ENCODE data around the gene SERINC3.
A peak's percentile ranks its signal among the peaks of the same experiment; 100 is the strongest.
"Not testable (repeated sequence)": the region's sequence is repeated elsewhere in the genome, so short reads cannot be mapped to it uniquely, and the experiment has no call there.

SERINC3 gene

DNA sequence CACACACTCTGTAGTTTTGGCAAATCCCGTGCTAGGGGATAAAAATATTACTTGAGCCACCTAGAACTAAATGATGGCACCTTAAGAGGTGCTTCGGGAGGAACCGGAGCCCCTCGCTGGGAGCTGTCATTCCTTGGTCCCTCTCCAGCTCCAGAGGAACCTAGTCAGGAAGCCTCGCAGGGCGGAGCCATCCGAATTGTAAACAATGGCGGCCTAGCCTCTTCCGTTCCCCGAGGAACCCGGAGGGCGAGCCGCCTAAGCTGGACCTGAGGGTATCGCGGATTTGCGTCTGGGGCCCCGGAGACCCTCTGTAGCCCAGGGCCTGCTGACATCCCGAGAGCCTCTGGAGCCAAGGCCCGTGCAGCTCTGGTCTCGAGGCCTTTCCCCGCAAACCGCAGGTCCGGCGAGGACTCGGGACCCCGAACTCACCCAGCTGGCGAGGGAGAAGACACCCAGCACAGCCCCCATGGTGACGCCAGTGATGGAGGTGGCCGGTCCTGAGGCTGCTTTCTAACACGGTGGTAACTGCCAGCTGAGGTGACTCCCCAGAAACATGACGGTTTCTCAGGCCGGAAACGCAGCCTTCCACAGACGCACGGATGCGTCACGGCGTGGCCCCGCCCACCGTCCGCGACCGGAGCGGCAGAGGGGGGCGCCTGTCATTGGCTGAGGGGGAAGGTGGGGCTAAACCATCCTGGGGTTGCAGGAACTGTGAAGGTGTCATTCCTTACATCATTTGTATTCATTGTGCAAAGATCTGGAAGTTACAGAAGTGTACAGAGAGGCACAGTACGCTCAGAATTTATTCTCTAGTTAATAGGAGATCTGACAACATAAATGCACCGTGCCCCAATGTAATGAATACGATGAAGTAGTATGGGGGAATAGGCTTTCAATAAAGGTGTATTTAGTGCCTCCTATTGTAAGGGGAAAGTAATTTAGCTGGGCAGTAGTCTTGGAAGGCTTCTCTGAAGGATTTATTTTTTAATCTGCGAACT lies at the start of gene SERINC3:
Gene SERINC3, minus strand, starts transcription at position 587 of the 998 bp plus-strand sequence. Its CDS starts 119 bp downstream, at position 468.
- peak; percentile 94 for DNase-seq (ENCODE audit: low spot score)

DNA sequence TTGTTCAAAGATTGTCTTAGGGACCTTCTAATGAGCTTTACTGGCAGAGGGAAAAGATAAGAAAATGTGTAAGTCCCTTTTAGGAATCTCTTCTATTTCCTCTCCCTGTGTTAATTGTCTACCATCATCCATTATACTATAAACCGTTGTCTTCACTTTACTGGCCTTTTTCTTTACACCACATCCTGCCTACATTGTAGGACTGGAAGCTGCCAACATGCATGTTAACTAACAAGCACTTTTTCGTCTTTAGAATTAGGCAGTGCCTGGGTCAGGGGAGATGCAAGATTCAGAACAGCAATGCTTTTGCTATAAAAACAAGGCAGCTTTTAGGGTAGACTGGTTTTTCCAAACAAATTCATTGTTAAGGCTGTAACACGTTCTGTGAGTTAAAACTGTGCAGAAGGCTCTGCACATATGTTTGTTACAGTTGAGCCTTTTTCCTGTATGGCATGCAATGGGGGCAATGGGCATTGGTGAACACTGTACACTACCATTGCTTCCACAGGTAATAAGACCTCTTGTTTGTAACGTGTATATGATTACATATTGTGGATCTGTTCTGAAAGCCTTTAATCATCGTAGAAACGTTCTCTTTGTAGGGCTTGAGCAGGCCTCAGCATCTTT lies 49.6 kb upstream of the SERINC3 start:
- DNase-seq (ENCODE audit: low spot score): no peak

DNA sequence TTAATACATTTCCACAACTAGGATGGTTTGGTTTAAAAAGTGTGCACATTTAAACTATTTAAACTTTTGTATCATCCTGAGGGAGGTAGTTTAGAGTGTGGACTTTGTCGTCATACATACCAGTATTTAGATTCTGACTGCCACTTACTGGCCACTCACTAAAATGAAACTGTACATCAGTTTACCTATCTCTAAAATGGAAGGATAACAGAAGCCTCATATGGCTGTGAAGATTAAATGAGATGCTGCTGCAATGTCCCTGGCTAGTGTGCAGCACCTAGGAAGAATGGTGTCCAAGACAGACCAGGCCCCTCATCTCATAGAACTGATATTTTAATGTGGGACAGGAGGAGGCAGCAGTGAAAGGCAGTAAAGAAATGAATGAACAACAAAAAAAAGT lies 48.5 kb upstream of the SERINC3 start:
- no peak for DNase-seq (ENCODE audit: low spot score)

DNA sequence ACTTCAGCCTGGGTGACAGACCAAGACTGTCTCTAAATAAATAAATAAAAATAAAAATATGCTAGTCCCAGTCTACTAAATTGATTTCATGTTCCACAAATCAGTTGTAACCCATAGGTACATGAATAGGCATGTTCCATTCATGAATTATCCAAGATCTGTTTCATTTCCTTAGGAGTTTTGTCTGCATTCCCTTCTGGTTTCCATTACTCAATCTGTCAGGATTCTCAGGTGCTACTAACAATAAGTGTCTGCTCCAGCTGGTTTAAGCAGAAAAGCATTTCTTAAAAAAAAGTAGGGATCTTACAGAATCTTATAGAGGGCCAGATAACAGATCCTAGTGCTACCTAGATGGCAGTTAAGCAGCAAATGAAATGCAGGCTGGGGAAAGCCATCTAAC lies 44.9 kb upstream of the SERINC3 start:
- no peak for DNase-seq (ENCODE audit: low spot score)

DNA sequence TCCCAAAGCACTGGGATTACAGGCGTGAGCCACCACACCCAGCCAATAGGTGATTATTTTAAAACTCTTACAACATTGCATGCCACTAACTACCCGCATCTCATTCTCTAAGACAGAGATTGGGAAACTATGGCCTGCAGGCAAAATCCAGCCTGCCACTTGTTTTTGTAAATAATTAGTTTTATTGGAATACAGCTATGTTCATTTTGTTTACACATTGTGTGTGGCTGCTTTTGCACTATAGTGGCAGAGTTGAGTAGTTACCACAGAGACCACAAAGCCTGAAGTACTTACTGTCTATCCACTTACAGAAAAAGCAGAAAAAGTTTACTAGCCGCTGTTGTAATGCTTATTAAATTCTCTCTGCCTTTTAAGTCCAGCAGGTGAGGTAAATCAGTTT lies 44.1 kb upstream of the SERINC3 start:
- no peak for DNase-seq (ENCODE audit: low spot score)

DNA sequence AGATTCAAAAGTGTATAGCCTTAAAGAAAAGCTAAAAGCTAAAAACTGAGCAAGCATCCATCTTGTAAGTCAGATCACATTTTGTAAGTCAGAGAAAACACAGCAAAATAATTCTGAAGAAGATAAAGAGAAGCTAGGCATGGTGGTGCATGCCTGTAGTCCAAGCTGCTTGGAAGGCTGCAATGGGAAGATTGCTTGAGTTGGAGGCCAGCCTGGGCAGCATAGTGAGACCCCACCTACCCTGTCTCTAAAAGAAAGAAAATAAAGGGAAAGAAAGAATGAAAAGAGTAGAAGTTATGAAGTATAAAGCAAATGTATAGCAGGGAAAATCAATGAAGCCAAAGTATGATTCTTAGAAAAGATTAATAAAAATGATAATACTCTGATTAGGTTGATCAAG lies 40.0 kb upstream of the SERINC3 start:
- no peak for DNase-seq (ENCODE audit: low spot score)

DNA sequence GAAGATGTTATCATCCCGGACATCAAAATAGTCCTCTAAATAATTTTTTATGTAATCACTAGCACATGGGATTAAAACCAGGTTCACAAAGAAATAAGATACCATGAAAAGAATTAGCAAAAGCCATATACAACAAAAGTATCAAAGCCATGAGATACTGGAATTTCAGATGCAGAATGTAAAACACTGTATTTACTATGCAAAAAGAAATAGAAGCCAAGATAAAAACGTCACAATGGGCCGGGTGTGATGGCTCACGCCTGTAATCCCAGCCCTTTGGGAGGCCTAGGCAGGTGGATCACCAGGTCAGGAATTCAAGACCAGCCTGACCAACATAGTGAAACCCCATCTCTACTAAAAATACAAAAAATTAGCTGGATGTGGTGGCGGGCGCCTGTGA lies 38.9 kb upstream of the SERINC3 start:
- not testable (repeated sequence) for DNase-seq (ENCODE audit: low spot score)

DNA sequence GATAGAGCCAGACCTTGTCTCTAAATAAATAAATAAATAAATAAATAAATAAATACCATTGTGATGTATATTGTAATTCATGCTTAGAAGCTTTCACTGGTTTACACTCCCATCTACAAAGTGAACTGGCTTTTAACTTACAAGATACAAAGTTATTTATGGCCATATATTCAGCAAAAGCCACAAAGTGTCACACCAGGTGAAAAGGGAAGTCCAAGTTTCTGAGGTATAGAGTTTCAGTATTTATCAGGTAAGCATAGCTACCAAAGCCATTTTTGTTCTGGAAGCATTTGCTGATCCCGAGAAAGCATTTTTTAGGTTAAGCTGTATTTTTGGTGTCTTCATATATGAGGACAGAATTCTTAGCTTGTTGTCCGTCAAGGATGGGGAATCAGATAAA lies 38.4 kb upstream of the SERINC3 start:
- DNase-seq (ENCODE audit: low spot score): no peak

DNA sequence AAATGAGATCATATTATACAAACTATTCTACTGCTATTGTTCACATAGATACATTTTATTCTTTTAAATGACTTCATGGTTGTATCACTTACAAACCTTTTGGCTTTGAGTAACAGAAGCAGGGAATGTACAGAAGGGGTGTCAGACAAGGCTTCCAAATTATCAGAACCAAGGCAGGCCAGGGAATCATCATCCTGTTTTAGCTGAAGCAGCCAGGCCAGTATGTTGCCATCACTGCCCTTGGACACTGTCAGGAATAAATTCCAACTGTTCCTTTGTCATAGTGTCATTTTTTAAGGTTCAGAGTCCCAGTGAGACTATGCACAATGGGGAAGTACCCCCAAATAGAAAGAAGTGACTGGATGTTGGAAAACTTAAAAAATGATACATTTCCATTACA lies 37.4 kb upstream of the SERINC3 start:
- no peak for DNase-seq (ENCODE audit: low spot score)

DNA sequence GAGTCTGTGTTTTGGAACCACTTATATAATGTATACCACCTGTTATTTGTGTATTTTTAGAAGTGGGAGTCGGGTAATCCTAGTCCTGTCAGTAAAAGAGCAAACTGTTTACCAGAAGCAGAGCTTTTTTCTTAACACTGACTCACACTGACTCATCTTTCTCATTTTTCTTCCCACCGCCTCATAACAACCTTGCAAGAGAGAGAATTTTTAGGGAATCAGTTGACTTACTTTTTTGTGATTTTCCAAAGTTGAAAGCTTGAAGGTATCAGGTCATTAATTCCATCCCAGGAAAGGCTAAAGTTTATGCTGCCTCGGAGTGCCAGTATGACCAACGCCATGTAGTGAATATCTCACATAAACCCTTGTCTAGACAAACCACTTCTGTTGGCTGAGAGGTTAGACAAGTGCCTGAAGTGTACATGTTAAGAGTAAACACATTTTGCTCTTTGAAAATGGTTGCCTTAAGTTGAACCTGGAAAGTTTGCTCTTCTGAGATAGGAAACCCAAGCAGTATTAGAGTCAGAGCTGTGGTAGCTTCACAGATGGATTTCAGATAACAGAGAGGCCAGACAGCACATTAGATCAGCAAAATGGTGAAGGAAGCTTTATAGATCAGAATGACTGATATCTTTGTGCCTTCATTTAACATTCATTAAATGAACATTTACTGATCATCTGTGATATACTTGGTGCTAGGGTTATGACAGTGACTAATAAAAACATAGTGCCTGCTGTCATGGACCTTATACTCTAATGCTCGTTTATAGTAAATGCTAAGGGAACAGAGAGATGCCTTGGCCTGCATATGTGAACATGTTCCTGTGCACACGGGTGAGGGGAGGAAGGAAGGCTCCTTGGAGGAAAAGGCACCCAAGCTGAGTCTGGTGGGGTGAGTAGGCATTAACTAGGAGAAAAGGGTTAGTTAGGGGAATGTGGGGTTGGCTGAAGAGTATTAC lies 31.4 kb upstream of the SERINC3 start:
- DNase-seq (ENCODE audit: low spot score): no peak

DNA sequence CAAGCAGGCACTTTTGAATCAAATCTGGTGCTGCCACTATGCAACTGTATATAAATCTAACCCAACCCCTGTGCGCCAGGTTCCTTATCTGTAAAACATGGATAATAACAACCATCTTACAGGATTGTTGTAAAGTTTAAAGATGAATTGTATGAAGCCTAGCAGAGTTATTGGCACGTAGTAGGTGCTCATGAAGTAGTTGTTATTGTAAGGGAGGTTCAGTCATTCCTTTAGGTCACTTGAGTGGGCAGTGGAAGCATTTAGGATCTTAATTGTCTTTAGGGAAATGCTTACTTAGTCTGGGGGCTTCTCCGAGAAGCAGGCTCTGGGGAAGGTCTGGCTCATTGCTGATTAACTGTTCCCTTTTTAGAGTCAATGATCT lies 30.7 kb upstream of the SERINC3 start:
- no peak for DNase-seq (ENCODE audit: low spot score)

DNA sequence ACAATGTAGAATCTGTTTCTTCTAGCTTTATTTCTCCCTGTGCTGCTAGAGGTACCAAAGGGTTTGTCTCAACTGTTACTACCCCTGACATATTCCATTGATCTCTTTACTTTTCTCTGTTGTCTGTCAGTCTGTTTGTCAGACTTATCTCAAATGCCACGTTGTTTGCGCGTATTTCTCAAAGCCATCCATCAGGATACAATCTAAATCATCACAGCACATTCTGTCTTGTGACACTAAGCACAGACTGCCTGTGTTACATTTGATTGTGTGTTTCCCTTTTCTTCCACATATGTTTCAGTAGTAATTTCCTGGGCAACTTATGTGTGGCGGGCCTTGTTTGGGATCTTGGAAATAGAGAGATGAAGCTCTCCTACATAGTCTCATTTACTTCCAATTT lies 30.2 kb upstream of the SERINC3 start:
- no peak for DNase-seq (ENCODE audit: low spot score)

DNA sequence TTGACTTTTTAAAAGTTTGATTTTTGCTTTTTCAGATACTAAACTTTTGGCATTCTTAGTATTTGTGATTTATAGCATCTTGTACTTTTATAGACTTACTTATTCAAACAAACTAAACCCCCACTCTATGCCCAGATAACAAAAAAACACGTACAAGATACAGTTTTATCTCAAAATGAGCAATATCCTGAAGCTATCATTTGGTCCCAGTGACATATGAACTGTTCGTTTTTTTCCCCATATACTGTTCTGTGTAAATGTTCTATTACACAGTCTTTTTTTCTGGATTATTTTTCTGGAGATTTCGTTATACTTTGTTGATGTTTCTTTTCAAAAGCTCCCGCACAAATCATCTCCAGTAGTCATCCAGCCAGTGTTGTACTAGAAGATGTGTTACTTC lies 27.3 kb upstream of the SERINC3 start:
- DNase-seq (ENCODE audit: low spot score): no peak

DNA sequence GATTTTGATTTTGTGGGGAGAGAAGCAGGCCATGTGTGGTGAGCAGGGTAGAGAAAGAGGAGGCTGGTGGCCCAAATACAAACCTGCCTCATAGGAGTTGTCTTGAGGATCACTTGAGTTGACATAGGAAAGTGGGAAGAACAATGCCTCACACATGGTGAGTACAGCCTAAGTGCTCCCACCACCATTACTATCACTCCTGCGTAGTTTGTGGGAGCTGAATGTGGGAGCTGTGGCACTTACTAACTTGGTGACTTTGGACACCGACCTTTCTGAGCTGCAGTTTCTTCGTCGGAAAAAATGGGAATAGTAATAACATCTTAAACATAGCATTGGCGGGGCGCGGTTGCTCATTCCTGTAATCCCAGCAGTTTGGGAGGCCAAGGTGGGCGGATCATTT lies 25.5 kb upstream of the SERINC3 start:
- no peak for DNase-seq (ENCODE audit: low spot score)

DNA sequence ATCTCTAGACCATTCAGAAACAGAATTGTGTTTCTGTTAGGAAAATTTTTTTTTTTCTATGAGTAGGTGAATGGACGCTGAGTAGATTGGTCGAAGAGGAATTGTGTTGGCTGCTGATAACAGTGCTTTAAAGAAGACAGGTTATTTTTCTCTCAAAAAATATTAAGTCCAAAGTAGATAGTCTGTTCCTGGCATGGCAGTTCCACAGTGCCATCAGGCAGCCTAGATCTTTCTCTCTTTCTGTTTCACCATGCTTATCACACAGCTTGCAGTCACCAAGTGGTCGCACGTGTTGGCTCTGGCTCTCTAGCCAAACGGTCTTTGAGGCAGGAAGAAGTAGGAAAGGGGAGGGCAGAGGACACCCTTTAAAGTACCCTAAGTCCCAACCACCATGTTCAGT lies 22.4 kb upstream of the SERINC3 start:
- DNase-seq (ENCODE audit: low spot score): no peak

DNA sequence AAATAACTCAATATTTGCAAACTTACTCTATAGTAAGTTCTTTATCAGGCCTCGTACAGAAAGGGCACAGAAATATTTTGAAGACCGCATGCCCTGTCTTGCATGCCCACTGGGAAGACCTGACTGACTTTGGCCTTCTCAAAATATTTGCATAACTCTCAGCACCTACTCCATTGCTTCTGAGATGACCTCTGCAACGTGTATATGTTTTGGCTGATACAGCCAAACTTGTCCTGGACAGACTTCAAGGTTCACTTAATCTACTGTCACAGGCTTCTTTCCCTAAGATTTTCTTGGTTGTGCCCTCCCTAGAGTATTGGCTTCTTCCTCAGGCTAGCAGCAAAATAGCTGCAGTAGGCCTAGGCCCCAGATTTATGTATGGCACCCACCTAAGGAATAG lies 21.5 kb upstream of the SERINC3 start:
- no peak for DNase-seq (ENCODE audit: low spot score)

DNA sequence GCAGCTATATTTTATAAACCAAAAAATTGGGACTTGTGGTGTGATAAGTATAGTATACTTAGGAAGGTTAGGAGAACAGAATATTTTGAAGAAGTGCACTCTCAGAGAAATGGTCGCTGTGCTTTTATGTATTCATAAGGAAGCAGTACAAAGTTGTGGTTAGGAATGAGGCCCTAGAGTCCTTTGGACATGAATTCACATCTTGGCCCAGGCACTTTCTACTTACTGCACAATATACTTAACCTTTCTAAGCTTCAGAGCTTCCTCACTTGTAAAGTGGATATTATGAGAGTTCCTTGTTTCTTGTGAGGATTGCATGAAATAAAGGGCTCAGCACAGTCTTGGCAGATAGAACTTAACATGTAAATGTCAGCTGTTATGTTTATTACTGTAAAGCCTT lies 21.0 kb upstream of the SERINC3 start:
- DNase-seq (ENCODE audit: low spot score): no peak

DNA sequence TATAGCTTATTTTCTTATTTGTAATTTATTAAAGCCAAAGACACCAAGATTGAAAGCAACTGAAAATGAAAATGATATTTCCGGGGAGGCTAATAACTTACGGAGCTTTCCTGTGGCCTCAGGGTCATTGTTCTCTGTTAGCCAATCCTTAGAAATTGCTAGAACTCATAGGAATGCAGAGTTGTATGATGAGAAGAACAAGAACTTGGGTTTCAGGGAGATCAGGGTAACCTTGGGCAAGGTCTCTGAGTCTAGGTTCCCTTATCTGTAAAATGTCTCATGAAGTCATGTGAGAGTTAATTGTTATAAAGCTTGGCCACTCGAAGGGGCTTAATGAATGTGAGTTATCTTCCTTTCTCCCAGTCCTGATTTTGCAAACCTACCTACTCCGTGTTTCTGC lies 20.1 kb upstream of the SERINC3 start:
- DNase-seq (ENCODE audit: low spot score): no peak

DNA sequence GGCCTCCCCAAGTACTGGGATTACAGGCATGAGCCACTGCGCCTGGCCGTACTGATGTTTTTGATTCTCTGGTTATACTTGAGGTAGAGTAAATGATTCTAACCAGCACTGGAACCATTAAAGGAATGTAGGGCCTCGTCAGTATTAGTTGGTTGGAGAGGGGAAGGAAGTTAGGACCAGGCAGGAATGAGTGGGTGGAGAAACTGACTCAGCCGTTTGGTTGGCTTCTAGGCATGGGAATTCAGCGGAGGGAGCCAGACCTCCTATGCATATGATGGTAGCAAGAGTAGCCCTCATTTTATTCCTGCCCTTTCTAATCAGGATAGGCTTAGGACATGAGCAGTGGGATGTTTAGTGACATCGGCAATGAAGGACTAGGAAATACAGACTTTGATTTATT lies 19.0 kb upstream of the SERINC3 start:
- no peak for DNase-seq (ENCODE audit: low spot score)

DNA sequence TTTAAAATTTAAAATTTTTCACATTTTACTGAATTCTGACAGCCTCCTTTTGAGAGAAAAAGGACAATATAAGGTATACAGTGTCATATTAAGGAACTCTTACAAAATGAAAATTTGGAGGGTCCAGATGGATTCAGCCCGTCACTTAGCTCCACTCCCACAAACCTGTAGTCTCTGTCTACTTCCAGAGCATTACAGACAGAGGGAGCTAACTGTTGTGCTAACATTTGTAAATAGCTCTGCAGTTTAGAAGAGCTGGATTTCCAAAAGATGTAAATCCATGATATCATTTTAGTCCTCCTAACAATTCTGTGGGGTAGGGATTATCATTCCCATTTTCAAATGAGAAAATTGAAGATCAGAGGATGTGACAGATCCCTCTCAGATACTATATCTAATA lies 16.1 kb upstream of the SERINC3 start:
- no peak for DNase-seq (ENCODE audit: low spot score)

DNA sequence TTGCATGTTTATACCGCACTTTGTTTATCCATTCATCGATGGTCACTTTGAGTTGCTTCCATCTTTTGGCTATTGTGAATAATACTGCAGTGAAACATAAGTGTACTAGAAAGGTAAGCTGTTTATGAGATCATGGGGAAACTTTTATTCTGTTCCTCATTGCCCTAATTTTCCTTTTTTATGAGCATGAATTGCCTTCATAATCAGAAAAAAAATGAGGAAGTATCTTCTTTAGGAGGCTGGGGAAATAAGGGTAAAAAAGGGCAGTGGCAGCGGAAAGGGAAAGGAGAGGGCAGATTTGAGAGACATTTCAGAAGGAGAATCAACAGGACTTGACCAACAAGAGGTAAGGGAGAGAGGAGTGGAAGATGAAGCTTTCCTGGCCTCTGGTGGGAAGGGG lies 14.3 kb upstream of the SERINC3 start:
- no peak for DNase-seq (ENCODE audit: low spot score)

DNA sequence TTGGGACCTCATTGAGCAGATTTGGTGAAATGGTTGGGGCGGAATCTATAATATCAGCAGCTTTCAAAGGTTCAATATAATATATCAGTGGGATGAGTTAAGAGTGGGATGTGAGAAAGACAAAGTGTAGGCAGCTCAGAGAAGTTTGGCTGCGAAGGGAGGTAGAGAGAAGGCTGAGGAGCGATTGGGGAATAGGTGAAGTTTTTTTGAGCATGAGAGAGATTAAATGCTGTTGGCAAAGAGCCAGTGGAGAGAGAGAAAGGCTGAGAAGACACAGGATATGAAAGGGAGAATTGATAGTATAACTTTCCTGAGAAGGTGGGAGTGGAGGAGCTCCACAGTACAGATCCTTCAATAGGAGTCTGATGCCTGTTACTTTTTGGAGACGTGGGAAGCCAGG lies 12.1 kb upstream of the SERINC3 start:
- peak; percentile 85 for DNase-seq (ENCODE audit: low spot score)
